ENCODE data around the gene ARSJ.
"Not testable (repeated sequence)": the region's sequence is repeated elsewhere in the genome, so short reads cannot be mapped to it uniquely, and the experiment has no call there.

DNA sequence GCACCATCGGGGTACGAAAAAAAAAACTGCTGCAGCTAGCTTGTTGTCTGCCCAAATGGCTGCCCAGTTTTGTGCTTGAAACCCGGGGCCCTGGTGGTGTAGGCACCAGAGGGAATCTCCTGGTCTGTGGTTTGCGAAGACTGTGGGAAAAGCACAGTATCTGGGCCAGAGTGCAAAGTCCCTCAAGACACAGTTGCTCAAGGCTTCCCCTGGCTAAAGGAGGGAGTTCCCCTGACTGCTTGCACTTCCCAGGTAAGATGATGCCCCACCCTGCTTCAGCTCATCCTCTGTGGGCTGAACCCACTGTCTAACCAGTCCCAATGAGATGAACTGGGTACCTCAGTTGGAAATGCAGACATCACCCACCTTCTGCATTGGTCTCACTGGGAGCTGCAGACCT is 33.8 kb upstream of the ARSJ start:
- TF ChIP-seq CTCF (IDR thresholded peaks at IDR 0.05; ENCODE audit: insufficient read depth, low read length, poor library complexity, severe bottlenecking); EZH2phosphoT487 (conservative IDR thresholded peaks at IDR 0.05; ENCODE audit: low read length): not testable (repeated sequence)
